DMS 273 (cell line): ENCODE measurements around the gene RRAGD.

Source experiments
- DNase-seq: peaks from one replicate; lab custom pipeline; 2025; ENCODE audit not compliant: unreplicated experiment; lab: John Stamatoyannopoulos, UW

The RRAGD gene

GRCh38 chr6:89412071-89413005, at the start of gene RRAGD:
Gene RRAGD, minus strand, starts transcription at chr6:89412273. Its CDS starts 280 bp downstream, at chr6:89411993.
- DNase-seq: peak; percentile 88

- DNase-seq: no peak
Measured at GRCh38 chr6:89460713-89461112, 48.6 kb upstream of the RRAGD start.

- no peak for DNase-seq
Measured at GRCh38 chr6:89459501-89459900, 47.4 kb upstream of the RRAGD start.

GRCh38 chr6:89458704-89459103, 46.6 kb upstream of the RRAGD start:
- DNase-seq: no peak

GRCh38 chr6:89454300-89454699, 42.2 kb upstream of the RRAGD start:
- peak; percentile 55 for DNase-seq

GRCh38 chr6:89452281-89452680, 40.2 kb upstream of the RRAGD start:
- no peak for DNase-seq

- DNase-seq: no peak
Measured at GRCh38 chr6:89449193-89449592, 37.1 kb upstream of the RRAGD start.

GRCh38 chr6:89443658-89444057, 31.6 kb upstream of the RRAGD start:
- no peak for DNase-seq

GRCh38 chr6:89440200-89440599, 28.1 kb upstream of the RRAGD start:
- DNase-seq: no peak

- no peak for DNase-seq
Measured at GRCh38 chr6:89439014-89439413, 26.9 kb upstream of the RRAGD start.

GRCh38 chr6:89438248-89438647, 26.2 kb upstream of the RRAGD start:
- DNase-seq: no peak

- peak; percentile 22 for DNase-seq
Measured at GRCh38 chr6:89436226-89436625, 24.2 kb upstream of the RRAGD start.

GRCh38 chr6:89434954-89435353, 22.9 kb upstream of the RRAGD start:
- DNase-seq: peak; percentile 58

- no peak for DNase-seq
Measured at GRCh38 chr6:89434150-89434499, 22.1 kb upstream of the RRAGD start.

GRCh38 chr6:89433252-89434149, 21.4 kb upstream of the RRAGD start:
- DNase-seq: peak; percentile 26

GRCh38 chr6:89432875-89433251, 20.8 kb upstream of the RRAGD start, which contains the start of gene ANKRD6:
Gene ANKRD6, plus strand, starts transcription at chr6:89433152. Its CDS starts 133,825 bp downstream, at chr6:89566977.
- DNase-seq: peak; percentile 92

GRCh38 chr6:89430201-89430962, 18.3 kb upstream of the RRAGD start:
- peak; percentile 67 for DNase-seq

GRCh38 chr6:89416796-89417195, 4.7 kb upstream of the RRAGD start:
- DNase-seq: no peak

GRCh38 chr6:89415185-89415584, 3.1 kb upstream of the RRAGD start:
- no peak for DNase-seq

- DNase-seq: no peak
Measured at GRCh38 chr6:89414215-89414614, 2.1 kb upstream of the RRAGD start.

GRCh38 chr6:89413006-89413400, 930 bp upstream of the RRAGD start:
- DNase-seq: peak; percentile 40
